NCI-H2227 (cell line): ENCODE measurements around the gene CA7.

Experiments used
- DNase-seq: peaks from one replicate; lab custom pipeline; 2025; ENCODE audit not compliant: unreplicated experiment; lab: John Stamatoyannopoulos, UW

Gene CA7

GRCh38 chr16:66872943-66873684 lies 28.9 kb downstream of the CA7 start:
- peak; percentile 84 for DNase-seq

GRCh38 chr16:66873685-66874055 lies 29.5 kb downstream of the CA7 start:
- DNase-seq: no peak

GRCh38 chr16:66874079-66874775 lies 30.0 kb downstream of the CA7 start:
- DNase-seq: no peak

- DNase-seq: no peak
Measured at GRCh38 chr16:66878067-66878466, 33.9 kb downstream of the CA7 start.

GRCh38 chr16:66880288-66881013 lies 36.2 kb downstream of the CA7 start, which contains the start of gene PDP2:
Gene PDP2, plus strand, starts transcription at chr16:66880515. Its CDS starts 3,770 bp downstream, at chr16:66884285.
- peak; percentile 95 for DNase-seq

- no peak for DNase-seq
Measured at GRCh38 chr16:66881014-66881417, 36.8 kb downstream of the CA7 start.

- no peak for DNase-seq
Measured at GRCh38 chr16:66881560-66881959, 37.3 kb downstream of the CA7 start.

- no peak for DNase-seq
Measured at GRCh38 chr16:66881964-66882508, 37.8 kb downstream of the CA7 start.

GRCh38 chr16:66882702-66883101 lies 38.5 kb downstream of the CA7 start:
- DNase-seq: no peak

- no peak for DNase-seq
Measured at GRCh38 chr16:66885491-66885890, 41.3 kb downstream of the CA7 start.

GRCh38 chr16:66886321-66886720 lies 42.1 kb downstream of the CA7 start:
- no peak for DNase-seq

- no peak for DNase-seq
Measured at GRCh38 chr16:66886914-66887313, 42.7 kb downstream of the CA7 start.

- no peak for DNase-seq
Measured at GRCh38 chr16:66888647-66889615, 44.7 kb downstream of the CA7 start.

GRCh38 chr16:66889622-66890021 lies 45.4 kb downstream of the CA7 start:
- no peak for DNase-seq

GRCh38 chr16:66890799-66891198 lies 46.6 kb downstream of the CA7 start:
- no peak for DNase-seq

GRCh38 chr16:66891360-66891759 lies 47.1 kb downstream of the CA7 start:
- DNase-seq: no peak

GRCh38 chr16:66891797-66892196 lies 47.6 kb downstream of the CA7 start:
- DNase-seq: no peak

GRCh38 chr16:66894055-66894454 lies 49.8 kb downstream of the CA7 start:
- no peak for DNase-seq

GRCh38 chr16:66894948-66895688 lies 50.9 kb downstream of the CA7 start:
- peak; percentile 76 for DNase-seq

GRCh38 chr16:66895689-66895979 lies 51.4 kb downstream of the CA7 start:
- DNase-seq: no peak
